Progenitor cell of endocrine pancreas (in vitro differentiated cells): ENCODE measurements around the gene IL17C. TPM values are rescaled to one million over a fixed set of nuclear protein-coding genes. Genes with fewer than 3 reads are reported as not detected.

Source experiments
- DNase-seq: peaks from one replicate; pipeline ENCODE4 v3.0.0; 2021; ENCODE audit warnings: low spot score; ENCODE audit not compliant: unreplicated experiment
- H3K27ac Mint-ChIP-seq: 2 replicates; pipeline ENCODE4 v1.8.0; 2021; ENCODE audit warnings: mild to moderate bottlenecking, moderate library complexity, mixed read lengths
- H3K27me3 Mint-ChIP-seq: 2 replicates; pipeline ENCODE4 v1.8.0; 2021; ENCODE audit warnings: mixed read lengths
- H3K36me3 Mint-ChIP-seq: 2 replicates; pipeline ENCODE4 v1.8.0; 2022; ENCODE audit warnings: mixed read lengths; ENCODE audit not compliant: insufficient read depth
- H3K4me1 Mint-ChIP-seq: 2 replicates; pipeline ENCODE4 v1.8.0; 2021; ENCODE audit warnings: low read depth, mixed read lengths
- H3K4me3 Mint-ChIP-seq: 2 replicates; pipeline ENCODE4 v1.8.0; 2021; ENCODE audit warnings: low read depth, mild to moderate bottlenecking, moderate library complexity, mixed read lengths
- H3K9me3 Mint-ChIP-seq: 2 replicates; pipeline ENCODE4 v1.8.0; 2021; ENCODE audit warnings: low read depth, mixed read lengths
- CTCF ChIP-seq: fragments of 200-600 bp; sonication (generic); IDR thresholded peaks from one replicate; pipeline ENCODE4 v1.5.0; 2021; ENCODE audit warnings: antibody characterized with exemption, mild to moderate bottlenecking; ENCODE audit not compliant: unreplicated experiment
- total RNA-seq: library from RNA; stranded (reverse); gene quantifications from 2 replicates; pipeline ENCODE4 v1.2.1, GENCODE V29; 2021

The IL17C gene
- total RNA-seq, 1 donor from 2014 or later, result 0.29 TPM

- H3K27me3 Mint-ChIP-seq, result peaks cover 37% of the 10 kb centered on the region
- no peak overlapping the region for H3K27ac Mint-ChIP-seq
- H3K4me3 Mint-ChIP-seq, result no peak overlapping the region
- H3K9me3 Mint-ChIP-seq, result no peaks in the 10 kb centered on the region
- H3K4me1 Mint-ChIP-seq, result no peaks in the 10 kb centered on the region
- DNase-seq, result no peak
- no peak for TF ChIP-seq CTCF
- peaks cover 3% of the 10 kb centered on the region for H3K36me3 Mint-ChIP-seq
These were observed 1.7 kb upstream of the IL17C start for GRCh38 chr16:88636488-88637265.

- Mint-ChIP-seq H3K27ac (no peak overlapping the region), H3K4me3 (no peak overlapping the region), H3K27me3 (peaks cover 37% of the 10 kb centered on the region), H3K36me3 (peaks cover 4% of the 10 kb centered on the region), H3K4me1 (no peaks in the 10 kb centered on the region), H3K9me3 (no peaks in the 10 kb centered on the region)
- TF ChIP-seq CTCF, result no peak
- DNase-seq, result peak; percentile 47
These were observed 1.1 kb downstream of the IL17C start for GRCh38 chr16:88639231-88640038.

- Mint-ChIP-seq H3K9me3 (no peaks in the 10 kb centered on the region), H3K27ac (no peak overlapping the region), H3K4me1 (no peaks in the 10 kb centered on the region), H3K27me3 (peaks cover 35% of the 10 kb centered on the region), H3K4me3 (no peak overlapping the region), H3K36me3 (peaks cover 4% of the 10 kb centered on the region)
- TF ChIP-seq CTCF, result no peak
- no peak for DNase-seq
These were observed 1.7 kb downstream of the IL17C start for GRCh38 chr16:88640039-88640495.

GRCh38 chr16:88640498-88641247, 2.3 kb downstream of the IL17C start:
- no peaks in the 10 kb centered on the region for H3K9me3 Mint-ChIP-seq
- no peak for TF ChIP-seq CTCF
- no peaks in the 10 kb centered on the region for H3K4me1 Mint-ChIP-seq
- H3K36me3 Mint-ChIP-seq, result peaks cover 4% of the 10 kb centered on the region
- H3K4me3 Mint-ChIP-seq, result no peak overlapping the region
- peaks cover 31% of the 10 kb centered on the region for H3K27me3 Mint-ChIP-seq
- DNase-seq, result no peak
- no peak overlapping the region for H3K27ac Mint-ChIP-seq
